IMR-90 (cell line): Measurements from ENCODE around the gene IP6K2. TPM values are rescaled to one million over a fixed set of nuclear protein-coding genes. Genes with fewer than 3 reads are reported as not detected.

Experiments used
- ATAC-seq: fragments of 200-7000 bp; cut with Tn5 transposase; 2 replicates; pipeline ENCODE4 v1.9.1; 2020; ENCODE audit warnings: low read depth, mild to moderate bottlenecking, moderate library complexity
- BruUV-seq: library from RNA; stranded (reverse); fragments of 400-500 nt; replicated peaks from 2 replicates; lab custom pipeline; 2021; lab: Mats Ljungman, UMichigan
- CTCF ChIA-PET: fragments of 300-600 bp; formaldehyde crosslinking; extraction: SDS; loops from one replicate; lab custom pipeline; 2021; ENCODE audit warnings: antibody characterized with exemption; lab: Yijun Ruan, JAX
- POLR2A ChIA-PET: fragments of 300-600 bp; sonication (Branson Sonifier 250); formaldehyde crosslinking; loops from one replicate; lab custom pipeline; 2022; ENCODE audit warnings: antibody characterized with exemption; ENCODE audit not compliant: unreplicated experiment; lab: Charles Lee
- DNase-seq: peaks from one replicate; pipeline ENCODE4 v3.0.0; 2013
- H2AFZ ChIP-seq: replicated peaks from 2 replicates; pipeline ENCODE3; 2013; ENCODE audit warnings: low read length, mild to moderate bottlenecking; ENCODE audit not compliant: poor library complexity
- H2AK5ac ChIP-seq: 2 replicates; pipeline ENCODE4 v1.6.1; 2013; ENCODE audit warnings: low read depth, low read length, inconsistent platforms
- H2AK9ac ChIP-seq: replicated peaks from 2 replicates; pipeline ENCODE3; 2013; ENCODE audit warnings: mild to moderate bottlenecking, low read depth, low read length, moderate library complexity; ENCODE audit not compliant: poor library complexity
- H2BK120ac ChIP-seq: 2 replicates; pipeline ENCODE4 v1.6.1; 2013; ENCODE audit warnings: low read depth, low read length, inconsistent platforms
- H2BK15ac ChIP-seq: 3 replicates; pipeline ENCODE4 v1.6.1; 2013; ENCODE audit warnings: low read depth, low read length, inconsistent platforms
- H2BK20ac ChIP-seq: 2 replicates; pipeline ENCODE4 v1.6.1; 2013; ENCODE audit warnings: low read depth, mild to moderate bottlenecking, inconsistent platforms, low read length, moderate library complexity
- H2BK5ac ChIP-seq: 2 replicates; pipeline ENCODE4 v1.6.1; 2013; ENCODE audit warnings: mild to moderate bottlenecking, low read depth, low read length, inconsistent platforms; ENCODE audit not compliant: poor library complexity, severe bottlenecking
- H3K14ac ChIP-seq: replicated peaks from 2 replicates; pipeline ENCODE4 v1.6.1; 2013; ENCODE audit warnings: low read depth, low read length, inconsistent platforms
- H3K18ac ChIP-seq: 2 replicates; pipeline ENCODE4 v1.6.1; 2013; ENCODE audit warnings: low read depth, low read length, control low read depth
- H3K23ac ChIP-seq: 2 replicates; pipeline ENCODE4 v1.6.1; 2013; ENCODE audit warnings: low read depth, low read length, inconsistent platforms
- H3K27ac ChIP-seq: 2 replicates; pipeline ENCODE4 v1.5.1; 2013; ENCODE audit warnings: mild to moderate bottlenecking, control low read depth, low read length; ENCODE audit not compliant: insufficient read depth
- H3K27me3 ChIP-seq: 2 replicates; pipeline ENCODE4 v1.6.1; 2013; ENCODE audit warnings: low read length; ENCODE audit not compliant: control insufficient read depth, insufficient read depth
- H3K36me3 ChIP-seq: 2 replicates; pipeline ENCODE4 v1.6.1; 2013; ENCODE audit warnings: low read length, mixed read lengths; ENCODE audit not compliant: control insufficient read depth, insufficient read depth
- H3K4ac ChIP-seq: 2 replicates; pipeline ENCODE4 v1.6.1; 2013; ENCODE audit warnings: low read depth, low read length, inconsistent platforms
- H3K4me1 ChIP-seq: 2 replicates; pipeline ENCODE4 v1.6.1; 2013; ENCODE audit warnings: low read length, mixed read lengths; ENCODE audit not compliant: control insufficient read depth, insufficient read depth
- H3K4me2 ChIP-seq: 2 replicates; pipeline ENCODE4 v1.6.1; 2013; ENCODE audit warnings: low read depth, mild to moderate bottlenecking, control low read depth, low read length, moderate library complexity
- H3K4me3 ChIP-seq: 2 replicates; pipeline ENCODE4 v1.5.1; 2013; ENCODE audit warnings: low read depth, mild to moderate bottlenecking, control low read depth, low read length, moderate library complexity; ENCODE audit not compliant: insufficient read depth
- H3K56ac ChIP-seq: 2 replicates; pipeline ENCODE4 v1.6.1; 2013; ENCODE audit warnings: low read length, inconsistent platforms; ENCODE audit not compliant: insufficient read depth; ENCODE audit errors: extremely low read depth
- H3K79me1 ChIP-seq, 2 experiments: 2 replicates each; pipeline ENCODE4 v1.6.1; 2013; ENCODE audit warnings: low read length in 2 of 2, inconsistent platforms in 1 of 2, low read depth in 1 of 2
- H3K9ac ChIP-seq: 2 replicates; pipeline ENCODE4 v1.6.1; 2013; ENCODE audit warnings: low read depth, low read length, control low read depth
- H3K9me1 ChIP-seq: 2 replicates; pipeline ENCODE4 v1.6.1; 2013; ENCODE audit warnings: low read length, inconsistent platforms; ENCODE audit not compliant: insufficient read depth
- H3K9me3 ChIP-seq: 2 replicates; pipeline ENCODE4 v1.6.1; 2013; ENCODE audit warnings: low read length; ENCODE audit not compliant: control insufficient read depth, insufficient read depth
- H4K20me1 ChIP-seq: 2 replicates; pipeline ENCODE4 v1.6.1; 2013; ENCODE audit warnings: low read length, inconsistent platforms; ENCODE audit not compliant: insufficient read depth
- H4K5ac ChIP-seq: 2 replicates; pipeline ENCODE4 v1.6.1; 2013; ENCODE audit warnings: mild to moderate bottlenecking, low read depth, low read length, control low read depth
- H4K8ac ChIP-seq, 2 experiments: 2 replicates each; pipeline ENCODE4 v1.6.1; 2013; ENCODE audit warnings: low read depth in 2 of 2, low read length in 2 of 2, control low read depth in 1 of 2, inconsistent platforms in 1 of 2
- H4K91ac ChIP-seq: 2 replicates; pipeline ENCODE4 v1.6.1; 2013; ENCODE audit warnings: low read depth, low read length, inconsistent platforms; ENCODE audit not compliant: insufficient read depth
- BHLHE40 ChIP-seq: fragments of 150-350 bp; IDR thresholded peaks from 2 replicates; pipeline ENCODE4 v1.6.1; 2016; ENCODE audit warnings: mild to moderate bottlenecking, low read depth, low read length
- CEBPB ChIP-seq: IDR thresholded peaks from 2 replicates; pipeline ENCODE4 v1.6.1; 2012; ENCODE audit warnings: low read depth, low read length, improper control_type of control experiment
- CHD1 ChIP-seq: IDR thresholded peaks from 2 replicates; pipeline ENCODE4 v1.6.1; 2012; ENCODE audit warnings: low read depth, low read length, improper control_type of control experiment
- FOS ChIP-seq: fragments of 150-350 bp; IDR thresholded peaks from 2 replicates; pipeline ENCODE4 v1.6.1; 2016; ENCODE audit warnings: low read depth, low read length
- MAFK ChIP-seq: IDR thresholded peaks from 2 replicates; pipeline ENCODE4 v1.6.1; 2012; ENCODE audit warnings: low read depth, low read length, improper control_type of control experiment
- MAZ ChIP-seq: IDR thresholded peaks from 2 replicates; pipeline ENCODE4 v1.6.1; 2012; ENCODE audit warnings: low read depth, mild to moderate bottlenecking, low read length, improper control_type of control experiment, moderate library complexity, borderline replicate concordance
- MXI1 ChIP-seq: IDR thresholded peaks from 2 replicates; pipeline ENCODE4 v1.6.1; 2012; ENCODE audit warnings: low read depth, mild to moderate bottlenecking, low read length, moderate library complexity, borderline replicate concordance
- NFE2L2 ChIP-seq: fragments of 150-350 bp; IDR thresholded peaks from 2 replicates; pipeline ENCODE4 v1.6.1; 2016; ENCODE audit warnings: low read depth, mild to moderate bottlenecking, low read length
- POLR2A ChIP-seq: IDR thresholded peaks from 2 replicates; pipeline ENCODE4 v1.6.1; 2012; ENCODE audit warnings: mild to moderate bottlenecking, low read depth, low read length
- RAD21 ChIP-seq: IDR thresholded peaks from 2 replicates; pipeline ENCODE4 v1.6.1; 2012; ENCODE audit warnings: low read length, improper control_type of control experiment
- RCOR1 ChIP-seq: IDR thresholded peaks from 2 replicates; pipeline ENCODE4 v1.6.1; 2012; ENCODE audit warnings: mild to moderate bottlenecking, low read length, improper control_type of control experiment; ENCODE audit not compliant: insufficient replicate concordance
- RFX5 ChIP-seq: IDR thresholded peaks from 2 replicates; pipeline ENCODE4 v1.8.0; 2012; ENCODE audit warnings: low read depth, mild to moderate bottlenecking, low read length, moderate library complexity
- SMC3 ChIP-seq: fragments of 150-350 bp; IDR thresholded peaks from 2 replicates; pipeline ENCODE4 v1.6.1; 2016; ENCODE audit warnings: low read depth, mild to moderate bottlenecking, antibody characterized with exemption, low read length, moderate library complexity
- WGBS, 2 experiments: methylation state at CpG; one replicate each; pipeline versions ENCODE4 v1.1.5 to v1.1.7; 2013; ENCODE audit warnings: missing lambda C conversion rate in 2 of 2; ENCODE audit not compliant: insufficient read length in 1 of 2; ENCODE audit errors: extremely low coverage in 2 of 2; 5-methylcytosine and 5-hydroxymethylcytosine counted together
- dilution Hi-C: fragments of 300-500 bp; cut with HindIII; formaldehyde crosslinking; loops from one replicate; pipeline ENCODE4 v1.14.3; 2018; ENCODE audit warnings: low sequenced_read_pairs; ENCODE audit not compliant: unreplicated experiment
- in situ Hi-C: fragments of 300-500 bp; cut with MboI; formaldehyde crosslinking; loops from 3 replicates; pipeline ENCODE4 v1.14.3; 2019; ENCODE audit warnings: low sequenced_read_pairs, inconsistent platforms, mixed read lengths
- intact Hi-C: fragments of 100-400 bp; cut with micrococcal nuclease; formaldehyde crosslinking; loops from 2 replicates; pipeline ENCODE4 v1.10.0; 2022
- polyA plus RNA-seq, 3 experiments: library from polyadenylated mRNA; depleted of rRNA; stranded (reverse); fragments of >200 nt; gene quantifications; 2 replicates each; pipeline ENCODE4 v1.2.3, GENCODE V29; 2012; ENCODE audit warnings: low replicate concordance in 1 of 3
- total RNA-seq: library from RNA; depleted of rRNA; stranded (reverse); fragments of >200 nt; gene quantifications from 2 replicates; pipeline ENCODE4 v1.2.3, GENCODE V29; 2012
- TF ChIP-seq, protein P1 (sequence below): fragments of 150-350 bp; IDR thresholded peaks from 2 replicates; pipeline ENCODE4 v1.6.1; 2017; ENCODE audit warnings: mild to moderate bottlenecking, antibody characterized with exemption, low read length, low read depth
- TF ChIP-seq, protein P2 (sequence below): conservative IDR thresholded peaks from 2 replicates; pipeline ENCODE4 v1.5.1; 2012; ENCODE audit warnings: mild to moderate bottlenecking, low read depth, low read length, improper control_type of control experiment
- TF ChIP-seq, protein P3 (sequence below): fragments of 150-350 bp; IDR thresholded peaks from 2 replicates; pipeline ENCODE4 v1.6.1; 2016; ENCODE audit warnings: low read depth, mild to moderate bottlenecking, low read length, moderate library complexity, borderline replicate concordance

Gene IP6K2
- total and polyA plus RNA-seq, 2 of the 4 experiments (the other 2 are of a cell fraction): 73.7 to 169 TPM

DNA sequence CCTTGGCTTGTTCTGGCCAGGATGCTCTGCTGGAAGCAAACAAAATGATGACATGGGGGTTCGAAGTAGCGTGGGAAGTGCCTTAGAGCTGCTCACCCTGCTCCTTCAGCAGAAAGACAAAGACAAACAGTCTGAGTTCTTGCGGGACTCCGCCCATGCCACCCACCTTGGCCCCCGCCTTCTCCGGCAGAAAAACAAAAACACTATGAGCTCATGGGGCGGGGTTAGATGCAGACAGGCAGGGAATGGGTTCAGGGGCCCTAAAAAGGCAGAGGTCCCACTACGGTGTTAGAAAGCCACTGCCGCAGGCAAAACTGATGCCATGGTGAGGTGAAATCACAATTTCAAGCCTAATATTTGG is 21.6 kb downstream of the IP6K2 start:
- Histone ChIP-seq H3K56ac (peak overlapping the region; percentile 27; the same call in 1 of the 2 replicates), H3K4me1 (peaks cover 26% of the 10 kb centered on the region), H3K27me3 (no peaks in the 10 kb centered on the region), H3K4ac (peak overlapping the region; percentile 53), H3K9me1 (peaks cover 27% of the 10 kb centered on the region), H4K5ac (peak overlapping the region; percentile 14; the same call in 1 of the 2 replicates), H4K8ac (peak overlapping the region; percentile 10 to 75; a peak in 3 of 4 replicates), H3K79me1 (peaks cover 39 to 80% of the 10 kb centered on the region in 2 experiments), H2AK9ac (peak overlapping the region; percentile 96), H3K18ac (no peak overlapping the region), H3K9me3 (no peaks in the 10 kb centered on the region), H2AK5ac (peak overlapping the region; percentile 95), H4K91ac (peak overlapping the region; percentile 74), H3K36me3 (peaks cover 51% of the 10 kb centered on the region), H3K9ac (peak overlapping the region; percentile 0; the same call in 1 of the 2 replicates), H3K14ac (peak overlapping the region; percentile 83), H3K27ac (peak overlapping the region; percentile 61), H3K23ac (peak overlapping the region; percentile 20), H2BK120ac (peak overlapping the region; percentile 49), H3K4me3 (no peak overlapping the region), H2BK5ac (peak overlapping the region; percentile 69), H2AFZ (peak overlapping the region; percentile 80), H3K4me2 (peak overlapping the region; percentile 46), H2BK20ac (peak overlapping the region; percentile 10; the same call in 1 of the 2 replicates), H2BK15ac (0 out of 3 replicates have a peak overlapping the region, but pooled peaks have one; percentile 85), H4K20me1 (peaks cover 77% of the 10 kb centered on the region)
- ChIA-PET CTCF (interaction anchor here (2.5 kb wide), 1 partner anchor 44 kb away, joined by 7 read pairs; no protein-coding TSS in a partner anchor), POLR2A (no interaction called here)
- ATAC-seq: peak; percentile 7
- peak; percentile 45 for DNase-seq
- 65% methylated on average over 4 of the region's 9 CpGs; no CpG with 5 or more reads in 1 of the 2 experiments for WGBS, 2 experiments
- TF ChIP-seq NFE2L2: no peak
- TF ChIP-seq, protein P1, sequence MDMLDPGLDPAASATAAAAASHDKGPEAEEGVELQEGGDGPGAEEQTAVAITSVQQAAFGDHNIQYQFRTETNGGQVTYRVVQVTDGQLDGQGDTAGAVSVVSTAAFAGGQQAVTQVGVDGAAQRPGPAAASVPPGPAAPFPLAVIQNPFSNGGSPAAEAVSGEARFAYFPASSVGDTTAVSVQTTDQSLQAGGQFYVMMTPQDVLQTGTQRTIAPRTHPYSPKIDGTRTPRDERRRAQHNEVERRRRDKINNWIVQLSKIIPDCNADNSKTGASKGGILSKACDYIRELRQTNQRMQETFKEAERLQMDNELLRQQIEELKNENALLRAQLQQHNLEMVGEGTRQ: no peak
- no peak for TF ChIP-seq CHD1
- no peak for TF ChIP-seq MAZ
- TF ChIP-seq CEBPB: no peak
- no peak for TF ChIP-seq MXI1
- TF ChIP-seq RFX5: no peak
- no peak for TF ChIP-seq RCOR1
- TF ChIP-seq, protein P2, sequence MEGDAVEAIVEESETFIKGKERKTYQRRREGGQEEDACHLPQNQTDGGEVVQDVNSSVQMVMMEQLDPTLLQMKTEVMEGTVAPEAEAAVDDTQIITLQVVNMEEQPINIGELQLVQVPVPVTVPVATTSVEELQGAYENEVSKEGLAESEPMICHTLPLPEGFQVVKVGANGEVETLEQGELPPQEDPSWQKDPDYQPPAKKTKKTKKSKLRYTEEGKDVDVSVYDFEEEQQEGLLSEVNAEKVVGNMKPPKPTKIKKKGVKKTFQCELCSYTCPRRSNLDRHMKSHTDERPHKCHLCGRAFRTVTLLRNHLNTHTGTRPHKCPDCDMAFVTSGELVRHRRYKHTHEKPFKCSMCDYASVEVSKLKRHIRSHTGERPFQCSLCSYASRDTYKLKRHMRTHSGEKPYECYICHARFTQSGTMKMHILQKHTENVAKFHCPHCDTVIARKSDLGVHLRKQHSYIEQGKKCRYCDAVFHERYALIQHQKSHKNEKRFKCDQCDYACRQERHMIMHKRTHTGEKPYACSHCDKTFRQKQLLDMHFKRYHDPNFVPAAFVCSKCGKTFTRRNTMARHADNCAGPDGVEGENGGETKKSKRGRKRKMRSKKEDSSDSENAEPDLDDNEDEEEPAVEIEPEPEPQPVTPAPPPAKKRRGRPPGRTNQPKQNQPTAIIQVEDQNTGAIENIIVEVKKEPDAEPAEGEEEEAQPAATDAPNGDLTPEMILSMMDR: no peak
- TF ChIP-seq POLR2A: no peak
- TF ChIP-seq FOS: no peak
- TF ChIP-seq RAD21: no peak
- no peak for TF ChIP-seq MAFK
- no peak for TF ChIP-seq BHLHE40
- TF ChIP-seq, protein P3, sequence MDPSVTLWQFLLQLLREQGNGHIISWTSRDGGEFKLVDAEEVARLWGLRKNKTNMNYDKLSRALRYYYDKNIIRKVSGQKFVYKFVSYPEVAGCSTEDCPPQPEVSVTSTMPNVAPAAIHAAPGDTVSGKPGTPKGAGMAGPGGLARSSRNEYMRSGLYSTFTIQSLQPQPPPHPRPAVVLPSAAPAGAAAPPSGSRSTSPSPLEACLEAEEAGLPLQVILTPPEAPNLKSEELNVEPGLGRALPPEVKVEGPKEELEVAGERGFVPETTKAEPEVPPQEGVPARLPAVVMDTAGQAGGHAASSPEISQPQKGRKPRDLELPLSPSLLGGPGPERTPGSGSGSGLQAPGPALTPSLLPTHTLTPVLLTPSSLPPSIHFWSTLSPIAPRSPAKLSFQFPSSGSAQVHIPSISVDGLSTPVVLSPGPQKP: no peak
- TF ChIP-seq SMC3: no peak
- intact Hi-C loops: no loop called here
- BruUV-seq: no TSS peak
- in situ Hi-C loops: no loop called here
- dilution Hi-C loops: no loop called here
